Measurements from ENCODE around the gene LSAMP.

DNA sequence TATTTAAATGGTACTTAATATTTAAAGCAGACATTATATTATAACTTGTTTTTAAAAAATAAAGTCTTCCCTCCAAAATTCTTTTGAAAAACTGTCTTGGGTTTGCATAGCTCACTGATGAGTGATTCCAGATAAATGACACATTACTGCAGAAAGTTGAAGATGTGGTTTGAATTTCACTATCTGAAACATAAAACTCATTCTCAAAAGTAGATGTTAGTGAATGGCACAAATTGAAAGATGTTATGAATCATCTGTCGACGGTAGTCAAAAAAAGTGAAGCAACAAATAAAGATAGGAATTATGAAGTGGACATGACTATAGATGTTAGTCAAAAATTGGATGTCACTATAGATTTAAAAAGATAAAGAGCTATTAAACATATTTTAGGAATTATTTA, 541.4 kb downstream of the LSAMP start:
- no peak for TF ChIP-seq POLR2A (IDR thresholded peaks at IDR 0.05)
- TF ChIP-seq POLR2AphosphoS5 (IDR thresholded peaks at IDR 0.05; ENCODE audit: insufficient read depth in 1 of 2, low read depth in 1 of 2): no peak
- TF ChIP-seq, protein P1, sequence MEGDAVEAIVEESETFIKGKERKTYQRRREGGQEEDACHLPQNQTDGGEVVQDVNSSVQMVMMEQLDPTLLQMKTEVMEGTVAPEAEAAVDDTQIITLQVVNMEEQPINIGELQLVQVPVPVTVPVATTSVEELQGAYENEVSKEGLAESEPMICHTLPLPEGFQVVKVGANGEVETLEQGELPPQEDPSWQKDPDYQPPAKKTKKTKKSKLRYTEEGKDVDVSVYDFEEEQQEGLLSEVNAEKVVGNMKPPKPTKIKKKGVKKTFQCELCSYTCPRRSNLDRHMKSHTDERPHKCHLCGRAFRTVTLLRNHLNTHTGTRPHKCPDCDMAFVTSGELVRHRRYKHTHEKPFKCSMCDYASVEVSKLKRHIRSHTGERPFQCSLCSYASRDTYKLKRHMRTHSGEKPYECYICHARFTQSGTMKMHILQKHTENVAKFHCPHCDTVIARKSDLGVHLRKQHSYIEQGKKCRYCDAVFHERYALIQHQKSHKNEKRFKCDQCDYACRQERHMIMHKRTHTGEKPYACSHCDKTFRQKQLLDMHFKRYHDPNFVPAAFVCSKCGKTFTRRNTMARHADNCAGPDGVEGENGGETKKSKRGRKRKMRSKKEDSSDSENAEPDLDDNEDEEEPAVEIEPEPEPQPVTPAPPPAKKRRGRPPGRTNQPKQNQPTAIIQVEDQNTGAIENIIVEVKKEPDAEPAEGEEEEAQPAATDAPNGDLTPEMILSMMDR (IDR thresholded peaks at IDR 0.05): no peak
